RWPE2 (cell line): ENCODE measurements around the gene MACF1.
"Not testable (repeated sequence)": the region's sequence is repeated elsewhere in the genome, so short reads cannot be mapped to it uniquely, and the experiment has no call there.

Source experiments
- ATAC-seq: fragments of 200-7000 bp; cut with Tn5 transposase; 3 replicates; pipeline ENCODE4 v1.9.1; 2021; ENCODE audit warnings: low read depth
- DNase-seq: peaks from one replicate; pipeline ENCODE4 v3.0.0-alpha.2; 2020; ENCODE audit warnings: low spot score
- H3K27ac ChIP-seq: fragments of 450-650 bp; 2 replicates; pipeline ENCODE4 v1.5.1; 2017; ENCODE audit warnings: mild to moderate bottlenecking; ENCODE audit not compliant: poor library complexity, severe bottlenecking
- H3K27me3 ChIP-seq: fragments of 250-450 bp; sonication (Bioruptor Pico); 2 replicates; pipeline ENCODE4 v1.5.1; 2021; ENCODE audit warnings: mild to moderate bottlenecking, moderate library complexity; ENCODE audit not compliant: insufficient read depth, poor library complexity, severe bottlenecking
- H3K36me3 ChIP-seq: fragments of 250-450 bp; sonication (Bioruptor Pico); 2 replicates; pipeline ENCODE4 v1.5.1; 2020; ENCODE audit warnings: low read depth, mild to moderate bottlenecking, moderate library complexity
- H3K4me1 ChIP-seq: fragments of 250-450 bp; sonication (Bioruptor Pico); 2 replicates; pipeline ENCODE4 v1.5.1; 2021; ENCODE audit warnings: mild to moderate bottlenecking, moderate library complexity; ENCODE audit not compliant: insufficient read depth, poor library complexity, severe bottlenecking
- H3K4me3 ChIP-seq: fragments of 250-450 bp; sonication (Bioruptor Pico); 2 replicates; pipeline ENCODE4 v1.5.1; 2021; ENCODE audit warnings: mild to moderate bottlenecking, moderate library complexity; ENCODE audit not compliant: severe bottlenecking
- H3K9me3 ChIP-seq: fragments of 250-450 bp; sonication (Bioruptor Pico); 2 replicates; pipeline ENCODE4 v1.5.1; 2021; ENCODE audit warnings: mild to moderate bottlenecking, moderate library complexity; ENCODE audit not compliant: severe bottlenecking
- CTCF ChIP-seq: fragments of 450-650 bp; IDR thresholded peaks from one replicate; pipeline ENCODE4 v1.5.1; 2017; ENCODE audit warnings: mild to moderate bottlenecking, moderate library complexity; ENCODE audit not compliant: poor library complexity, severe bottlenecking

Gene MACF1

GRCh38 chr1:39500862-39501389, 296.4 kb downstream of the MACF1 start:
- Histone ChIP-seq H3K27ac (no peak overlapping the region), H3K27me3 (no peaks in the 10 kb centered on the region), H3K4me3 (no peak overlapping the region), H3K4me1 (no peaks in the 10 kb centered on the region), H3K36me3 (no peaks in the 10 kb centered on the region), H3K9me3 (no peaks in the 10 kb centered on the region)
- ATAC-seq (peak; percentile 26; the same call in 1 of the 3 replicates), DNase-seq (no peak)
- TF ChIP-seq CTCF, result no peak

GRCh38 chr1:39501666-39502065, 297.2 kb downstream of the MACF1 start:
- H3K9me3 ChIP-seq, result no peaks in the 10 kb centered on the region
- no peak for TF ChIP-seq CTCF
- no peaks in the 10 kb centered on the region for H3K36me3 ChIP-seq
- H3K27ac ChIP-seq, result no peak overlapping the region
- no peaks in the 10 kb centered on the region for H3K4me1 ChIP-seq
- ATAC-seq (peak; percentile 51; the same call in 2 of the 3 replicates), DNase-seq (no peak)
- no peak overlapping the region for H3K4me3 ChIP-seq
- H3K27me3 ChIP-seq, result no peaks in the 10 kb centered on the region

- not testable (repeated sequence) for ATAC-seq, DNase-seq, H3K4me1 ChIP-seq, H3K36me3 ChIP-seq, H3K27ac ChIP-seq, H3K27me3 ChIP-seq, H3K9me3 ChIP-seq, H3K4me3 ChIP-seq
These were observed 299.9 kb downstream of the MACF1 start for GRCh38 chr1:39504436-39504835.

- H3K4me1 ChIP-seq, result peaks cover 4% of the 10 kb centered on the region
- no peak for DNase-seq
These were observed 300.8 kb downstream of the MACF1 start for GRCh38 chr1:39505289-39505688.

GRCh38 chr1:39507230-39507928, 302.9 kb downstream of the MACF1 start:
- ATAC-seq (no peak; the same call in 2 of the 3 replicates), DNase-seq (no peak)
- no peak overlapping the region for H3K4me3 ChIP-seq
- H3K27me3 ChIP-seq, result no peaks in the 10 kb centered on the region
- peaks cover 4% of the 10 kb centered on the region for H3K4me1 ChIP-seq
- no peaks in the 10 kb centered on the region for H3K9me3 ChIP-seq
- H3K27ac ChIP-seq, result no peak overlapping the region
- no peaks in the 10 kb centered on the region for H3K36me3 ChIP-seq
- TF ChIP-seq CTCF, result peak; percentile 27

More at GRCh38 chr1:39505289-39505688, 300.8 kb downstream of the MACF1 start:
- TF ChIP-seq CTCF, result no peak
- no peak overlapping the region for H3K27ac ChIP-seq
- no peaks in the 10 kb centered on the region for H3K27me3 ChIP-seq
- H3K4me3 ChIP-seq, result no peak overlapping the region
- no peaks in the 10 kb centered on the region for H3K9me3 ChIP-seq
- ATAC-seq, result no peak
- H3K36me3 ChIP-seq, result no peaks in the 10 kb centered on the region
